ENCODE data around the gene UBE2Q2.
"Not testable (repeated sequence)": the region's sequence is repeated elsewhere in the genome, so short reads cannot be mapped to it uniquely, and the experiment has no call there.

UBE2Q2 gene

DNA sequence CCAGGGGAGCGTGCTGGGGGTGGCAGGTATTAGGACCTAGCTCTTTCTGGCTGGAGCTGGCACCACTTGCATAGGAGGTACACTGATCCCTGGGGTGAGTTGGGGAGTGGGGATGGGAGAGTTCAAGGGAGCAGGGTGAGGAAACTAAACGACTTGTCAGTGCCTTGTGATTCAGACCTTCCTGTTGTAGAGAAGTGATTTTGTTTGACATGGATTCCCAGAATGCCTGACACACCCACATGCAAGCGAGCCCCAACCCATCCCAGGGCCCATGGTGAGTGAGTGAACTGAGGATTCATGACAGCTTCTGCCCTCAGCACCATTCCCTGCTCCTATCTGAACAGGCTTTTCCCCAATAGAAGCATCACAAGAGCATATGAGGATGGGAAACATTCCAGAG, 15.6 kb upstream of the UBE2Q2 start:
- DNase-seq = no peak

DNA sequence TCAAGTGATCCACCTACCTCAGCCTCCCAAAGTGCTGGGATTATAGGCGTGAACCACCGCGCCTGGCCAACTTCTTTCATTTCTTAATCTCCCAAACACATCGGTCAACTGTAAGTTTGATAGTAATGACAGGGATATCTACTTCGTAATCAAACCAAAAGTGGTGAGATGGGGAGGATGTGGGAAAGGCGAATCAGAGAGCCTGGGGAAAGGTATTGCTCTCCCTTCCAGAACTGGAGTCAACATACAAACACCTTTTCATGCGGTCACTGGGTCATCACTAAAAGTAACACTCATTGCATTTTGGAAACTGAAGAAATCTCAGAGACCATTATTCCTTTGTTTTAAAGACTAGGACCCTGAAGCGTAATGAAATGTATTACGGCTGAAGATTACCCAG, 14.8 kb upstream of the UBE2Q2 start:
- no peak for DNase-seq

GRCh38 chr15:75830910-75831805, 12.1 kb upstream of the UBE2Q2 start:
- no peak for DNase-seq

GRCh38 chr15:75831806-75832102, 11.5 kb upstream of the UBE2Q2 start:
- no peak for DNase-seq

- no peak for DNase-seq
Observed at GRCh38 chr15:75832114-75832513, 11.1 kb upstream of the UBE2Q2 start.

DNA sequence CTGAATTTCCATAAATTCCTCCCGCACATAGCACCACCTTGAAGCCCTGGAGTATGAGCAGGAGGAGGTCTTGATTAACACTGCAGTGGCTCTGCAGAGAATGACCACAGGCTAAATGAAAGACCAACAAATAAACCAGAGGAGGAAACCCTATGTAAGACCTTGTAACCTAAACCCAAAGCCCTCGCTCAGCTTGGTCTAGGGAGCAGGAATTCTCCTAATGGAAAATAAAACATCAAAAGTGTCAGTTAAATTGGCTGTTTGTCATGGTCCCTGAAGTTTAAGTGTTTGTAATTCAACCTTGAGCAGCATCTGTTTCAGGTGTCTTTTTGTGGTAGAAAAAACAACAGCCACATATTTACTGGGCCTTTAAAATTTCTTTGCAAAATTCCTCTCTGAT, 9.2 kb upstream of the UBE2Q2 start:
- no peak for DNase-seq

DNA sequence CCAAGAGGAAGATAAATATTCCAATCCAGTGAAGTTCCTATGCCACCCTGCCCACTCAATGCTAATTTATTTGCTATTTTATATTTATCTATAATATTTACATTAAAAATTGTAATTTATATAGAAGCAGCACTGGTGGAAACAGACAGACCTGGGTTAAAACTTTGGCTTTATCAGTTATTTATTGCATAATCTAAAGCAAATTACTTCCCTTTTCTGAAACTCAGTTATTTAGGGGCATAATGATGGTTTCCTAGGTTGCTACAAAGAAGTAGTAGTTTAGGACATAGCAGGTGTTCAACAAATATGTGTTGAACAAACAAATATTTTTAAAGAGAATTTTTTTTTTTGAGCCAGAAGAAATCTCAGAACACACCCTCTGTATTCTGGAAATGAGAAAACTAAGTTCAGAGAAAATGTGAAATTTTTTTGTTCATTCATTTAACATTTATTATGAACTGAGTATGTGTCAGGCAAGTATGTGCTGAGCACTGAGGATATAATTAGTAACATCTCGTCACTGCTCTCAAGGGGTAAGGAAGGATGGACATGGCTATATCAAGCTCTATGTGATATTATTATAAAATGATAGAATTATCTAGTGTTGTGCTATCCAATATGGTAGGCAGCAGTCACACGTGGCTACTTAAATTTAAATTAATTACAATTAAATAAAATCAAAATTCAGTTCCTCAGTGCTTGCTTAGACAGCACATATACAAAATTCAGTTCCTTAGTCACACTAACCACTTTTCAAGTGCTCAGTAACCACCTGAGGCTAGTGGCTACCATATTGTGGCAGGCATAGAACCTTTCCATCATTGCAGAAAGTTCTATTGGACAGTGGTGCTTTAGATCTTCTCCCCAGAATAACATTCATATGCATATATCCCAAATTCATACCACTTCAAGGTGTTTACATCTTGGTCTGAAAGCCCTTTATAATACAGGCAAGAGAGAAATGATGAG, 7.0 kb upstream of the UBE2Q2 start:
- no peak for DNase-seq

GRCh38 chr15:75836959-75837334, 6.3 kb upstream of the UBE2Q2 start:
- DNase-seq = no peak

- DNase-seq = no peak
Observed at GRCh38 chr15:75840659-75841058, 2.6 kb upstream of the UBE2Q2 start.

DNA sequence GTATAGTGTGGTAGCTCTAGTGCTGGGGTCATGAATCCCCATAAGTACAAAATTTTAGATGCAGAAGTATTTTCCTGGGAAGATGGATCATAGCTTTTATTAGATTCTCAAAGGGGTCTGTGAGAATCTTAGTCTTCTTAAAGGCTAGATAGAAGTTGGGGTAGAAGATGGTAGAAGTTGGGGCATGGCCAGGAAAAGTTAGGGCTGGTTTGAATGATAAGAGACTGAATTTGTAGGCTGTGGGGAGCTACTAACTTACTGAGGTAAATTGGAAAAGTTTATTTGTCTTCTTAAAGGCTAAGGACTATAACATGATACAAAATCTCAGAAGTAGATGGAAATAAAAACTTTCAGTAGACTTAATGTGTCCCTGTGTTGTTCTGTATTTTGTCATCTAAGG, 1.6 kb upstream of the UBE2Q2 start:
- no peak for DNase-seq

- DNase-seq = peak; percentile 41
Observed at GRCh38 chr15:75843678-75844581, 683 bp downstream of the UBE2Q2 start.

GRCh38 chr15:75844629-75845335, 1.5 kb downstream of the UBE2Q2 start:
- DNase-seq = no peak

DNA sequence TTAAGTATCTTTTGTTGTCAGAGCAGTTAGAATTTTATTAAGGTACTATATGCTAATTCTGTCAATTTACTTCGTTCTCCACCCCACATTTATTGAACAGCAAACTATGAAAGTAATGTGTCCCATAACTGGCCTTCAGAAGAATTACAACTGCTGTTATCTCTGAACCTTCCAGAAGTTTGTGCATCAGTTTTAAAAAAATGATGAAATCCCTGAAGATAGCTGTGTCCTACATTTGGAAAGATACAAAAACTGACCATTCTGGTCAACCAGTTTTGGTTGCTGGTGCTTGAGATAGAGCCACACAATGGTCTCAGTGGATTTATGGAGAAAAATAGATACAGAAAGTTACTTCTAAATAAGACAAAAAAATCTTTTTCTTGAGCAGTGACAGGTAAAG, 5.9 kb downstream of the UBE2Q2 start:
- DNase-seq = no peak

GRCh38 chr15:75850708-75851107, 7.5 kb downstream of the UBE2Q2 start:
- no peak for DNase-seq

DNA sequence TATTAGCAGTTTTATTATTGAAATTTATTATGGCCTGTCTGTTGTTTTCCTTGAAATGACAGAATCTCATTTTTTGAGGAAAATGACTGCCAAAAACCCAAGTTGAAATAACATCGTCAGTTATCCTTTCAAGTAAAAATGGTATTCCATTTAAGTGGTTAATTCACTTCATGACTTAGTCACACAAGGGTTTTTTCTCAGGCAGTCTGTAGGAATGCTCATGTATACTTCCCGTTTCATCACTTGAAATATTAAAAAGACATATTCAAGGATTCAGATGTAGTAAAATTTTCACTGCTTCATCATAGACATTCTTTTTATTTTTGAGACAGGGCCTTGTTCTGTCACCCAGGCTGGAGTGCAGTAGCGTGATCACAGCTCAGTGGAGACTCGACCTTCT, 8.3 kb downstream of the UBE2Q2 start:
- DNase-seq = not testable (repeated sequence)

DNA sequence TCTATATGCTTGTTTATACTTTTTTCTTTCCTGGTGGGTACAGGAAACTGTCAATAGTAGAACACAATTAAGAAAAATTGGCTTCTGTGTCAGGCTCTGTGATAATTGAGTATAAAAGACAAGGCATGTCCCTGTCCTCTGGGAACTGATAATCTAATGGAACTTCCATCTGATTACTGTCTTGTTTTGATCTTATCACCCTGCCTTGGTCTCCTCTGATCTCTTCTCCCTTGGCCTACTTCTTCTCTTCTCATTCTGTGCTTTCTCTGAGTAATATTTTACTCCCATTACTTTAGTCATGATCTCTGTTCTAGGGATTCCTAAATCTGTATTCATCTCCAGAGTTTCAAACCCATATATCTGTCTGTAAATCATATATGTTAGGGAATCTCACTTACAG, 14.6 kb downstream of the UBE2Q2 start:
- no peak for DNase-seq

GRCh38 chr15:75861750-75862402, 18.6 kb downstream of the UBE2Q2 start:
- DNase-seq = no peak

GRCh38 chr15:75862796-75863195, 19.5 kb downstream of the UBE2Q2 start:
- DNase-seq = no peak

DNA sequence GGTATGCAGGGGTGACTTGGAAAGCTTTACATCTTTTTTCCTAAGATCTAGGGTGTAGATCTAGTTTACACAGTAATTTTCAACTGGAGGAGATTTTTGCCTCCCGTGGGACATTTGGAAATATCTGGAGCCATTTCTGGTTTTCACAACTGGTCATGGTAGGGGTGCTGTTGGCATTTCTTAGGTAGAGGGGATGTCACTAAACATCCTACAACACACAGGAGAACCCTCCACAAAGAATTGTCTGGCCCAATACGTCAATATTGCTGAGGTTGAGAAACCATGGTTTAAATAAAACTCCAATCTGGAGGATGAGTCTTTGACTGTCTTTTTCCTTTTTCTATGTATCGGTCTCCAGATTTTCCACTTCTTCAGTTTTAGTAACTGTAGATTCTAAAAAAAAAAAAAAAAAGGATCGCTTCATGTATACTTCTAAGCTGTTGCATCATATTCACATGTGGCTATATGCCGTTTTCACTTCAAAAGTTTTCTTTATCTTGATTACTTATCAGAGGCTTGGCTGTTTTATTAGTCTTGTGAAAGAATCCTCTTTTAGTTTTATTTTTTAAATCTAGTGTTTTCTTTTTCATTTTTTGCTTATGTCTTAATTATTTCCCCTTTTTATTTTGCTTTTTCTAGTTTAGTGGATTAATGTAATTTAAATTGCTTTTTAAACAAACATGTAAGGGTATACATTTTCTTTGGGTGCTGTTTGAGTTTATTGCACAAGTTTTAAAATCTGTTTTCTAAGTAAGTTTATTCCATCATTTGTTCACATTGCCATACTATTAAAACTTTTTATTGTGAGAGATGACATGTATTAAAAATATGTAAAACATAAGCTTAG, 21.2 kb downstream of the UBE2Q2 start:
- DNase-seq = no peak

DNA sequence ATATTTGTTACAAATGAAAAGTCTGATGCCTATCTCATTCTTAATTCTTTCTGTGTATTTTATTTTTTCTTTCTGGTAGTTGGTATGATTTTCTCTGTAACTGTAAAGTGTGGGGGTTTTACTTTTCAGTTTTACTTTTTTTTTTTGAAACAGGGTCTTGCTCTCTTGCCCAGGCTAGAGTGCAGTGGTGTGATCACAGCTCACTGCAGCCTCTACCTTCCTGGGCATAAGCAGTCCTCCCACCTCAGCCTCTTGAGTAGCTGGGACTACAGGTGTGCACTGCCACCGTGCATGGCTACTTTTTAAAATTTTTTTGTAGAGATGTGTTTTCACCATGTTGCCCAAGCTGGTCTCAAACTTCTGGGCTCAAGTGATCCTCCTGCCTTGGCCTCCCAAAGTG, 22.8 kb downstream of the UBE2Q2 start:
- not testable (repeated sequence) for DNase-seq

GRCh38 chr15:75866916-75867315, 23.7 kb downstream of the UBE2Q2 start:
- DNase-seq = no peak
